ENCODE data around the gene PIP5K1B.

Gene PIP5K1B

DNA sequence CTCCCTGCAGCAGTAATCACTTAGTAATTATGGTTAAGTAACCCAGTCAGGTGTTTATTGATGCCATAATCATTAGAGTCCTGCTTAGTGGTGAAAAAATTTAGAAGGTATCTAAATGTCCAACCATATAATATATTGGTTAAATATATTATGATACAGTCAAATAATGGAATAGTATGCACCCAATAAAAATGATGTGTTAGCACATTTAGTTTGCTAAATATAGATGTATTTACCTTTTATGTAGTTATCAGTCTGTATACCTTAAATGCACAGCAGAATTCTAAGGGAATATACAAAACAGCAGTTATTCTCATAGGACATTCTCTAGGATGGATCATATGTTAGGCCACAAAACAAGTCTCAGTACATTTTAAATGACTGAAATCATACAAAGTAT, 218.4 kb downstream of the PIP5K1B start:
- DNase-seq, result no peak

DNA sequence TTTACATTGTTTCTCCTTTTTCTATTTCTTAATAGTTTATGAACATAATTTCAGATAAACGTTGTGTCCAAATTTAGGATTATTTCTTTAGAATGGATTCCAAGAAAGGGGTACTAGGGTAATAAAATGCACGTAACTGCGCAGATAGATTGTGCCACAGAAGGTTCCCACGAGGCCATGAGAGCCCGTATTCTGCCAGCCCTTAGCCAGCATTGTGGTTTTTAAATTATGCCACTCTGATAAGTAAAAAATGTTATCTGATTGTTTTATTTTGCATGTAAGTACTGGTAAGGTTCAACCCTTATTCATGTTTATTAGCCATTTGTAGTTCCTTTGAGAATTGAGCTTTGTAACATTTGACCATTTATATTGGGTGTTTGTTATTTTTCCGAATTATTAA, 220.1 kb downstream of the PIP5K1B start:
- no peak for DNase-seq

DNA sequence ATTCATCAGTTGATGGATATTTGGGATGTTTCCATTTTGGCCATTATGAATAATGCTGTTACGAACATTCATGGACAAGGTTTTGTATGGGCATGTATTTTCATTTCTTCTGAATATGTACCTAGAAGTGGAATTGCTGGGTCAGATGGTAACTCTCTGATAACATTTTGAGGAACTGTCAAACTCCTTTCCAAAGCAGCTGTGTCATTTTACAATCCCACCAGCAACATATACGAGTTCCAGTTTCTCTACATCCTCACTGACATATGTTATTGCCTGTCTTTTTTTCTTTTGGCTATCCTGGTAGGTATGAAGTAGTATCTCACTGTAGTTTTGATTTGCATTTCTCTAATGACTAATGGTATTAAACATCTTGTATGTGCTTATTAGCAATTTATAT, 222.1 kb downstream of the PIP5K1B start:
- DNase-seq, result no peak

DNA sequence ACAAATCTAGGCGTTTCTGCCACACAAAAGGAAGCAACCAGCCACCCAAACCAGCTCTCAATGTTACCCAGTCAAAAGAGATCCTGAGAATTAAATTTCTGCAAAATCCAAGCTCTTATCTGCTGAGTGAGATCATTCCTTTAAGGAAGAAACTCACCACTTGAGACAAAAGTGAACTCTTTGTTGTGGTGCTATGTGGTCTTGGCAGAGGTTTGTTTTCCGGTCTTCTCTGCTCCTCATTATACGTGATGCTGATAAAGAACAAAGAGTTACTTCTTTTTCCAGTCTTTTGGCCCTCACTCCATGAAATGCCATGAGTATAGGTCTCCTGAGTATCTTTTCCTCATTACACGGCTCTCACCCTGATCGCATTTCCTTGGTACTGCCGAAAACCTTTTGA, 226.8 kb downstream of the PIP5K1B start:
- DNase-seq, result no peak

DNA sequence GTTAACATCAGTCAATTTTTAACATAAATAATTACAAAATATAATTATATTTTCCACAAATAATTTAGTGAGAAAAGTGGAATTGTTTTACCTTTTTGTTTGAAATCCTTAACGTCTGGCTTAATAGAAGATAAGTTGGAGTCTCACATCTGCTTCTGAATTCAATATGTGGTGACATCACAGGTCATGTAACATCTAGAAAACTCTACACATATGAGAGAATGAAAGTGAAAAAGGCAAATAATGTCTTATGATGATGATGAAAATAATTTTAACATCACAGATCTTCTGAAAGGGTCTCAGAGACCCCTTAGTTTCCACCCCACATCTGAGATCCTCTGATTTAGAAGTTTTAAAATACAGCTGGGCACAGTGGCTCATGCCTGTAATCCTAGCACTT, 227.4 kb downstream of the PIP5K1B start:
- no peak for DNase-seq

DNA sequence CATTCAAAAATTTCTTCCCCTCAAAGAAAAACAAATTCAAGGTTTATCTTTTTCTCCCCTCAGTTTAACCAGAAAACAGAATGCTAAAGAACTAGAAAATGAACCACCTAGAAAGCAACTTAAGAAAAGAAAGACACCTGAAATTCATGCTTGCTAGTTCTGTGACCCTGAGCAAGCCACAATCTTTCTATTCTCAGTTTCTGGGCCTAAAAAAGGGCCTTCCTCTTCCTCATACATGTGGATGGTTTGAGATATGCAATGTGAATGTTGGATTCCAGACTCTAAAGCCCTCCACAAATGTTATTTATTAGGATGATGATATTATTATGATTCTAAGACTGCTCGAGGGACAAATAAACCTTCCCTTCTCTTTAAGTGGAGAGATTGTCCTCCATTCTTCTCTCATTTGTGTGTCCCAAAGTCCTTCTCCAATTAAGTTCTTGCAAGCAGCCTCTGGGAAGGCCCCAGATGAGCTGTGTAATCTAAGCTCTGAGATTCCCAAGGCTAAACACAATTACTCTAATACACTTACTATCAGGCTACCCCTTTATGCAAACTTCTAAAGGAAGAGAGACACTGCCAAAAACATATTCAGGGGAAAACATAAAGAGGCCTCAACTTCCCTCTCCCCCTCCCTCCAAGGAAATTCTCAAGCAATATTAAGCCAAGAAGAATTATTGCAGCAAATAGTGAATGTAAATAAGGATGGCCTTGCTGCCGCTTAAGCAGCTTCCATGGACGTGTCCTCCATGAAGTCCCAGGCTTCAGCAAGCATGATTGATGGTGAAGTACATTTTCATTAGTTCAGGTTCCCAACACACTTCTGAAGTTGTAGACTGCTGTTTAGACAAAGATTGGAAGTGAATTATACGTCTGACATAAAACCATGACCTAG, 228.6 kb downstream of the PIP5K1B start:
- DNase-seq, result no peak

DNA sequence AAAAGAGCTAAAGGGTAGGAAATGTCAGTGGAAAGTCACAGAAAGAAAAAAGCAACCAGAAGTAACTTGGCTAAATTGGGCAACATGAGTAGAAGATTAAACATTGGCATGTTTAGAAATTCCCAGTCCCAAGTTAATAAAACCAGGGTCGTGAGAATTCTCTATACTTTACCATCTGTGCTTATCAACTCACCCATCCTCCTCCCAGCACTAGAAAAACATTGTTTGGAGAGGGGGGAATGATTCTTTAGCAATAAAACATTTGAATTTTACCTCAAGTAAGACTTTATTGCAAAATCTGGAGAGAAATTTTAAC, 229.2 kb downstream of the PIP5K1B start:
- DNase-seq, result no peak

DNA sequence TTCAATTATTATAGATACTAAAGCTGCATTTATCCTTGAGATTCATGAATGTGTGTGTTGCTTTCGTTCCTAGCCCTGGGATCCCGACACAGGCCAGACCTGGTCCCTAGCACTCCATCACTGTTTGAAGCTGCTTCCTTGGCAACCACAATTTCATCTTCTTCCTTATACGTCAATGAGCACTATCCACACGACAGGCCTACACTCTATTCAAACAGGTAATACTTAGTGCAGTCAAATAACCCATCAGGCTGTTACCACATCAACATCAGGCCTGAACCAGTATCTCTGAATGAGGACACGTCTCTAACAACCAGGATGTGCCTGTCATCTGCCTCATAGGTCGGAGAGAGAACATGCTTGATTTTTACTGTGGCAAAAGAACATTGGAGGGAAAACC, 235.5 kb downstream of the PIP5K1B start:
- DNase-seq, result no peak

DNA sequence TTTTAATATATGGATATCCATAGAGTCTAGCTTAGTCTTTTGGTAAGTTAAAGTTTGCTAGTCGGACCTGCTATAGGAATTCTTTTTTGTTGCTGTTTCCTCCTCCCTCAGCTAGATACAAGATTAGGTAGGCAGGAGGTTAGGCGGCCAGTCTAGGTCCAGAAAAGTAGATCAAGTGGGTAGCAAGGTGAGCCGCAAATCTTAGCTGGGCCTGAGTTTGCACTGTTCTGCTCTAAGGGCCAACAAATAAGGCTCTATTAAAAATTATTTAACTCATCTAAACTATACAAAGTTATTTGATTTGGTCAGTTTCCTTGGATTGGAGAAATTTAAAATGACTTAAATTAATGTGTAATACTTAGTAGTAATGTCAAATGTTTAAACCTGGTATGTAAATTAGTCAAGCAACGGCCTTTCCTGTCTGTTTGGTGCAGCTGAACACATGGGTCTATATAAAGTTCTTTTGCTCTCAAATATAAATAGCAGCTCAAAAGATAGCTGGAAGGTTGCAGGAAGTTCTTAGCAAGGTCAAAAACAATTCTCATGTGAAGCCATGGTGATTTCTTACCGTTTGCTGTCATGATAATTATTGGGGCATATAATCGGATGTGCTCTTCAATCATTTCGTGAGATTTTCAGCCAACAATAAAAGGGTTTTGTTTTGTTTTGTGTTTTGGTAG, 236.9 kb downstream of the PIP5K1B start:
- no peak for DNase-seq

DNA sequence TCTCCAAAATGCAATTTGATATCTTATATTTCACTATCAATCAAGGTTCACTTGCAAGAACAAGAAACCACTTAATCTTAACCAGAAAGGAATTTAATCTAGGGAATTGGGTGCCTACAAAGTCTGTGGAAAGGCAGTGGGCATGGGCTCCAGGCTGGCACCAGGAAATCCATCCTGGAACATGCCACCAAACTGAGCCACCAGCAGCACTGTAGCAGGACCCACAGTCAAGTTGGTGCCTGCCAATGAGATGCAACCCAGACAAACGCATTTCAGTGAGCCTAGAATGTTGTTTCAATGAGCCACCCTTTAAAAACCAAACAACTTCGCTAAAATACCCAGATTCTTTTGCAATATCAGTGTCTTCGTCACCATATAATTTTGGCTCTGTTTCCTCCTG, 237.8 kb downstream of the PIP5K1B start:
- no peak for DNase-seq

DNA sequence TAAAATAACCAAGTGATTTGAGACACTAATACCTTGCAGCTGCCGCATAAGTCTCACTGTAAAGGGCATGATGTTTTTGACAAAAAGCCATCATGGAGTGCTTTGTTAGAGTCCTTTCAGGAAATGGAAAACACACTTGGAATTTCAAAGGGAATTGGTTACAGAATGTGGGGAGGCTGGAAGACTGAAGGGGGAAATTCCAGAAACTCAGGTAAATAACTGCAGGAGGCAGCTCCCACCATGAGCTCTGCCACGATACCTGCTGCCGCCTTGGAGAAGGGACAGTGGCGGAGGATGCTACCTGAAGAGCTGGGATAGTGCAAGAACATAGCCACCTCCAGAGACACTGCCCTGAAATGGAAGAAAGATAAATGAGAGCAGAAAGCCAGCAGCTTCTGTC, 242.0 kb downstream of the PIP5K1B start:
- DNase-seq, result no peak

DNA sequence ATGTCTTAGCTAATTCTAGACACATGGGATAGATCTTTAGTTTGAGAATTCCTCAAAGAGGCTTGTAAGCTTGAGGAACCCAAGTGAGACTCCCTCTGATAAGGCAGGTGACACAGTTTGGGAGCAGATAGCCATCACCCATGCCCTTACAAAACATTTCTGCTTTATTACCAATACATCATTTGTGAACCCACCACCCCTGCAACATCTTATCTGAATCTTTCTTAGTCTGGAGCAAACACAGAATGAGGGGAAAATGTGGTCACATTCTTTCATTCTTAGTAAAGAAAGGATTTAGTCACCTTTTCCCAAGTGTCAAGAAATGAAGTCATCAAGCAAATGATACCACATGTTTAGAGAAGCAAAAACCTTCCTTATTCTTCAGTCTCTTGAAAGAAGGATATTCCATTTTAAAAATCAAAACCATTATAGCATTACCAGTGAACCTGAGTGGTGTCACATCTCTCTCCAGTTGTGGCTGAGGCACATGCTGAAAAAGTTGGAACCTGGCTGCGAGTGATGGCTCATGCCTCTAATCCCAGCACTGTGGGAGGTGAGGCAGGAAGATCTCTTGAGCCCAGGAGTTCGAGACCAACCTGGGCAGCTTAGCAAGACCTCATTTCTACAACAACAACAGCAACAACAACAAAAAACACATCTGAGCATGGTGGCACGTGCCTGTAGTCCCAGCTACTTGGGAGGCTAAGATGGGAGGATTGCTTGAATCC, 243.0 kb downstream of the PIP5K1B start:
- no peak for DNase-seq

DNA sequence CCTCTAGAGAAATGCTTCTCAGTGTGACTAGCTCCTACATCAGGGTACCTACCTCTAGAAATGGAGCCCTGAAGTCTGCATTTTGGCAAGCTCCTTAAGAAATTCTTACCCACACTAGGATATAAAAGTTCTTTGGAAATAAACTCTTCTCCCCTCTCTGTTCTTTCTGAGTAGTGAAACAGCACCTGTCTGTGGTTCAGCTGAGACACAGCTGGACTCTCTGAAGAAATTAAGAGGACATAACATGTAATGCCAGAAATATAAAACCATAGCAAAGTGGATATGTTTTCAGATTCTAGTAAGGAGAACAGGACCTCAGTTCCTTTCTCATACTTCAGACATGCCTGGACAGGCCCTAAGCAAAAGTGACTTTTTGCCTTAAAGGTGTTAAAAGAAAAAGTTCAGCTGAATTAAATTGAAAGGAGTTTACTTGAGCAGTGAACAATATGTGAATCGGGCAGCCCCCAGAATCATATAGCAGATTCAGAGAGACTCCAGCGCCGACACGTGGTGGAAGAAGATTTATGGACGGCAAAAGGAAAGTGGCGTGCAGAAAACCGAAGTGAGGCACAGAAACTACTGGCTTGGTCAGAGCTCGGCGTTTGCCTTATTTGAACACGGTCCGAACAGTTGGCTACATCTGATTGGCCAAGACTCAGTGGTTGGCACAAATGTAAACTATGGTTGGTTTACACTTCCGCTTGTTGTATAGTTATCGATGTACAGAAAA, 244.4 kb downstream of the PIP5K1B start:
- no peak for DNase-seq

DNA sequence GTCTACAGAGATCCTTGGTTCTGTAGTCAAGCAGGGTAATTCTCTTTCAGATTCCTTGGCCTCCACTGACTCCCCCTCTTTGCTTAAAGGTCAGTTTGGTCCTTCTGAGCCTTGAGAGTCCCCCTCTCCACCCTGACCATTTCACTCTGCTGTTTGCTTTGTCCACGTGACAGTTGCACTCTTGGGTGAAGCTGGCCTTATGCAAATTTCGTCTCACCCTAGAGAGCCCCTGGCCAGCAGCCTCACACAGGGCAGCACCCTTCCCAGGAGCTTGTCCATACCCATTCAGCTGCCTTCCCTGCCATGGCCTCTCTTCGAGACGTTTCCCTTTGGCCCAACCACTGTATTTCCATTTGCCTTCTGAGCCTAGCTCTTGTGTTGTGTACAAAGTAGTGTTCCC, 245.1 kb downstream of the PIP5K1B start:
- DNase-seq, result no peak

DNA sequence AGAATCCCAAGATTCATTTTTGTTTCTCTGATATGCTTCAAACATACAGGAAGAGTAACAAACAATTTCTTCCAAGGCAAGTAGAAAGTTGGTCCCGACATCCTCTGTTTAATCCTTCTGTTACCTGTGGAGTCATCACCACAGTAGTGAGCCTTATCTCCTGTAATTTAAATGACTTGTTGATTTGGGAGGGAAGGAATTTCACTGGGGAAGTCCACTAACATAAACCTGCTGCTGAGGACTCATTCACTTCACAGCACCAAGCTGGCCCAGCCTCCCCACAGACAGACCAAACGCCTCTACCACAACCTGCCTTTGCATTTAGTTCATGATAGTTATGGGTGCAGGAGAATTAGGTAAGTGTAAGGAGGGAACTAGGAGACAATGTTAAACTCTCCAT, 245.6 kb downstream of the PIP5K1B start:
- no peak for DNase-seq

DNA sequence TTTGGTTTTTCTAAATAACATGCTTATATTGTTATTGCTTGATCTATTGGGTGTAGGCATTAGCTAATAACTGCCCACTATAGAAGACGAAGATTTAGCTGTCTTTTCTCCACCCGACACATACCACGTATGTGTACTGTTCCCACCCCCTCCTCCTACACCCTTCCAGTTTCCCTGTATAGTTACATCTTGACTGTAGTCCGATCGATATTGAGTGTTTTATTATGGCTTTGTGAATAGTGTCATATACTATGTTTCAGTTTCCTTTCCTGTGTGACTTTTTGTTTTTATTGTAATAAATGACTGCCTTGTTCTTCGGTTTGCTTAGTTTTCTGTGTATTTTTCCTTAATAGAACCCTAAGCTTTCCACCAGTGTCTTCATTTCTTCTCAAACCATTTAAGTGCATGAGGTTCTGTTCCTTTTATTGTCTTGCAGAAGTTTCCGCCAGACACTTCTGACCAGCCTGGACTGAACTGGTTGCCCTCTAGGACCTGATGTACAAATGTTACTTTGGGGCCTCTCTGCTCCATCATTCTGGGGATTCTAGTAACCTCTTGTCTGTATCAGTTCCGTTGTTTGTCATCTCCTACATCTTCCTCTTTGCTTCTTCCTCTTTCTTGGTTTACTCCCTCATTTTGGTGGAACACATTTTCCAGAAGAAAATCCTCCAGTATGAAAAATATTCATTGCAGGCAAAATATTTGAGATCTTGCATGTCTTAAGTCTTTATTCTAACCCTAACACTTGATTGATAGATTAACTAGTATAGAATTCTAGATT, 247.0 kb downstream of the PIP5K1B start:
- DNase-seq, result no peak

DNA sequence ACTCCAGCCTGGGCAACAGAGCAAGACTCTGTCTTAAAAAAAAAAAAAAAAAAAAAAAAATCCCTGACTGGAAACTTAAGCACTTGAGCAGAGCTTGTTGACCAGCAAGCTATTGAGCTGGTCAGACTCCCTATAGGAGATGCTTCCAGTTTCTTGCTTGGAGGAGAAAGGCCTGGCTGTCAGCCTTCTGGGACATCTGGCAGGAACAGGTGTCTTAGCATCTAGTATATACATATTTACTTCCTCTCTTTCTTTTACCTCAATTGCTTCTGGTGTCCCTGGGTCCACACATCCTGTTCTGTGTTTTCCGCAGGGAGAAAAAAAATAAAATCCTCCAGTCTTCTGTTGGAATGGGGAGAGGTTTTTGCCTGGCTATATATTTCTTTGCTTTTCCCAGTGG, 248.7 kb downstream of the PIP5K1B start:
- no peak for DNase-seq

DNA sequence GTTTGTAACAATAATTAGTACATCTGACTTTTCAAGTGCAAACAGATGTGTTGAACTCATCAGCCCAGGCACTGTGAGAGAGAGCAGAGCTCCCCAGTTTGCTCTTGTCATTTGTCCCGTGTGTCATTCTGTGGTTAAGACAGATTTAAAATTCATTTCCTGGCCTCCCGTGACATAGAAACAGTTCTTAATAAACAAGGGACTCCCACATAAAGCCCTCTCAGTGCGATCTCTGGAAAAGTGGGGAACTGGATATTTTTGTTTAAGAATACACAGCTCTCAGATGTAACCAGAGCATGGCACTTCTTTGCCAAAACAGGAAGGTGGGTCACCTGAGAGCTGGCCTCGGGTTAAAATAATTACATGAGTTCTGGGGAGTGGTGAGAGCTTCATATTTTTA, 250.3 kb downstream of the PIP5K1B start:
- DNase-seq, result no peak

DNA sequence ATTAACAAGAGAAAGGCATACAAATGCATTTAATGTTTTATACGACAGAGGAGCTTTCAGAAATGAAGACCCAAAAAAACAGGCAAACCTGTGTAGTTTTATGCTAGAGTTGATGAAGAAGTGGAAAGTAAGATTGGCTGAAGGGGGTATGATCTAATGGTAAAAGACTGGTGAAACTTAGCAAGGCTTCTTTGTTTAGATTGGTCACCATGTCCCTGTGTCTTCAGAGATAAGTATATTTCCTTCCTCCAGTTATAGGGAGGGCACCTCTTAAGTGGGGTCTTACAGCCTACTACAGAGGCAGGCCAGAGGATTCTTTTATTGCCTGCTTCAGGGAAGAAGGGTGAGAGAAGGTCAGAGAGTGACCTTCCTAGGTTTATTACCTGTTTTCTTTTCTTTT, 252.4 kb downstream of the PIP5K1B start:
- DNase-seq, result no peak

DNA sequence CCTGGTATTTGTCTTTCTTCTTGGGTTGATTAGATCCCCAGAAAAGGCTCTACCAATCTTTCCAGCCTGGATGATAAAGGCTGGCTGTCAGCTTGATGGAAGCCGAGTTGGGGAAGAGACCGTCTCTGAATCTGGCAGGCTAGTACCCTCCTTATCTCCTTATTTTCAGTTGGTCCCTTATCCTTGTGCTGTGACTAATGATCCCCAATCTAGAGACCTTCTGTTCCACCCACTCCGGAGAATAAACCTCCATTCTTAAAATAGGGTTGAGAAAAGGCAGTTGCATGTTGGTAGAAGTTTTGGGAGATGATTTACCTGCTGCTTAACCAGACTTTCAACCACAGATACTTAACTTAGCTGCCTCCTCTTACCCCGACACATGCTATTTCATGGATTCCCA, 256.5 kb downstream of the PIP5K1B start:
- no peak for DNase-seq

DNA sequence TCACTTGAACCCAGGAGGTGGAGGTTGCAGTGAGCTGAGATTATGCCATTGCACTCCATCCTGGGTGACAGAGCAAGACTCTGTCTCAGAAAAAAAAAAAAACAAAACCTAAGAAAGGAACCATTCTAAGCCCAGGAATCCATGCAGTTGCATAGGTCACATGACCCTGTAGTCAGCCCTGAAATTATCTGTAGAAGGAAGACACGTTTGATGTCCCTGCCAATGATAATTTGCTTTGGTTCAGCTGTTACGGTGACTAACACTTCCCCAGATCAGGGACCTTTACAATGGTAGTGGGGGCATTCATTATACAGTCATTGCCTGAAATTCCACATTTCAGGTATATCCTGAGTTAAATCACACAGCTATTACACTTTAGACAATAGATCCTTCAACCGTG, 258.4 kb downstream of the PIP5K1B start:
- no peak for DNase-seq

DNA sequence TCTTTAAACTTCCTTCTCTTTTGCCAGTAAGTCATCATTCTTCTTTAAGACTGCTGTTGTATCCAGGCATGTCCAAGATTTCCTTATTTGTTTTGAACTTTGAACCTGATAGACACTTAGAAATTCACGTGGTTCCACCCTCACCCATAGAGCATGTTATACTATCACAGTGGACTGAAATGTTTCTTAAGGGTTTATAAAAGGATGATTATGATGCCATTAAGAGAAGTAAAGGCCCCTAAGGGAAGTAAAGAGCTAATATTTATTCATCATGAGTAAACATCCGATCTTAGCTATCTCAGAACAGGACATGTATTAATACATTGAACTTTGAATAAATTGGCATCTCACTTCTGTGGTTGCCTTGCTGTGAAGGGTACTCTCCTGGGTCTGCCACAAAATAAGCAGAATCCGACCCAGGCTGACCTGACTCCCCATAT, 259.1 kb downstream of the PIP5K1B start:
- no peak for DNase-seq

DNA sequence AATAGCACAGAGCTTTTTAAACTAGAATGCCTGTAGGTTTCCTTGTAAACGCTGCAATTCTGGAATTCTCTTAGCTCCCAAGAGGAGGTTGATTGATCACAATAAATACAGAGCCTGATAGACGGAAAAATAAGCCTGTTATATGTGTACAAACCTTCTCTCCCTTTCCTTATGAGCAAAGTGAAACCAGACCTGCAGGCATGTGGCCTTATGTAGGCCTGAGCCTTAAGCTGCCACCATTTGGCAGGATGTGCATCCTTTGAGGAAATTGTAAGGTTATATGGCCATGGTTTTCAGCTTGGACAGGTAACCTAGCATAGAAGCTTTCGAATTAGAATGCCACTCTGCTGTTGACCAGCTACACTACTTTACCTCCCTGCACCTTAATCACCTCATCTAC, 259.7 kb downstream of the PIP5K1B start:
- DNase-seq, result no peak

Measured in NCI-H1930 (cell line).